Astrocyte of the spinal cord (primary cell): ENCODE measurements around the gene TLL2.

Experiments
- DNase-seq: peaks from one replicate; pipeline ENCODE4 v3.0.0; 2011; ENCODE audit warnings: low read depth, low spot score
- H3K4me3 ChIP-seq: 2 replicates; pipeline ENCODE4 v1.5.1; 2011; ENCODE audit warnings: low read depth, mild to moderate bottlenecking, low read length, moderate library complexity
- in situ Hi-C: cut with HindIII; loops from 2 replicates; pipeline ENCODE4 v1.10.0; 2017; ENCODE audit warnings: low sequenced_read_pairs
- TF ChIP-seq, protein P1 (sequence below): IDR thresholded peaks from 2 replicates; pipeline ENCODE4 v1.5.1; 2012; ENCODE audit warnings: low read depth, mild to moderate bottlenecking, low read length, inconsistent platforms

The TLL2 gene

DNA sequence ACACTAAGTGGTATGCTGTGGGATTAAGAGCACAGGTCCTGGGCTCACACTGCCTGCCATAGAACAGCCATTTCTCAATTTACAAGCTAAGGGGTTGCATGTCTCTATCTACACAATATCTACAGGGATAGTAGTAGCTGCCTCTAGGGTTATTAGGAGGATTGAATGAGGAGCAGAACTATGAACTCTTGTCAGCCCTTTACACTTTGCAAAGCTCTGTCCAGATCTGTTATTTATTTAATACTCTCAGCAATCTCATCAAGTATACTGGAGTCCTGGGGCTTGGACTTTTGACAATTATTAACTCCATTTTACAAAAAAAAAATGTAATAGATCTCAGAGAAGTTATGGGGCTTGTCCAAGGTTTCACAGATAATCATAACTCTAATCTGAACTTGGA lies 161.7 kb downstream of the TLL2 start:
- no peak overlapping the region for H3K4me3 ChIP-seq
- TF ChIP-seq, protein P1, sequence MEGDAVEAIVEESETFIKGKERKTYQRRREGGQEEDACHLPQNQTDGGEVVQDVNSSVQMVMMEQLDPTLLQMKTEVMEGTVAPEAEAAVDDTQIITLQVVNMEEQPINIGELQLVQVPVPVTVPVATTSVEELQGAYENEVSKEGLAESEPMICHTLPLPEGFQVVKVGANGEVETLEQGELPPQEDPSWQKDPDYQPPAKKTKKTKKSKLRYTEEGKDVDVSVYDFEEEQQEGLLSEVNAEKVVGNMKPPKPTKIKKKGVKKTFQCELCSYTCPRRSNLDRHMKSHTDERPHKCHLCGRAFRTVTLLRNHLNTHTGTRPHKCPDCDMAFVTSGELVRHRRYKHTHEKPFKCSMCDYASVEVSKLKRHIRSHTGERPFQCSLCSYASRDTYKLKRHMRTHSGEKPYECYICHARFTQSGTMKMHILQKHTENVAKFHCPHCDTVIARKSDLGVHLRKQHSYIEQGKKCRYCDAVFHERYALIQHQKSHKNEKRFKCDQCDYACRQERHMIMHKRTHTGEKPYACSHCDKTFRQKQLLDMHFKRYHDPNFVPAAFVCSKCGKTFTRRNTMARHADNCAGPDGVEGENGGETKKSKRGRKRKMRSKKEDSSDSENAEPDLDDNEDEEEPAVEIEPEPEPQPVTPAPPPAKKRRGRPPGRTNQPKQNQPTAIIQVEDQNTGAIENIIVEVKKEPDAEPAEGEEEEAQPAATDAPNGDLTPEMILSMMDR = no peak
- in situ Hi-C loops = no loop called here
- DNase-seq = no peak

DNA sequence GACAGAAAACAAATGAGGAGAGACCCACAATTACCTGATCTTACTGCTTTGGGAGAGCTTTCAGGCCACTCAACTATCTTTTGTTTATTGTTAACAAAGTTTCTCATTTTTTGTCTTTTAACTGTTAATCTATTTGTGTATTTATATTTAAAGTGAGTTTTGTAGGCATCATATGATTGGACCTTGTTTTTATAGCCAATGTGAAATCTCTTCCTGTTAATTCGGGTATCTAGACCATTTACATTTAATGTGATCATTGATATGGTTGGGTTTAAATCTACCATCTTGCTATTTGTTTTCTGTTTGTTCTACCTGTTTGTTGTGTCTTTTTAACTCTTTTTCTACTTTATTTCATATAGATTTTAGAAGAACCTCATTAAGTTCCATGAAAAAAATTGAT lies 167.4 kb downstream of the TLL2 start:
- DNase-seq = no peak
- TF ChIP-seq, protein P1 = no peak
- no peak overlapping the region for H3K4me3 ChIP-seq
- in situ Hi-C loops = no loop called here

DNA sequence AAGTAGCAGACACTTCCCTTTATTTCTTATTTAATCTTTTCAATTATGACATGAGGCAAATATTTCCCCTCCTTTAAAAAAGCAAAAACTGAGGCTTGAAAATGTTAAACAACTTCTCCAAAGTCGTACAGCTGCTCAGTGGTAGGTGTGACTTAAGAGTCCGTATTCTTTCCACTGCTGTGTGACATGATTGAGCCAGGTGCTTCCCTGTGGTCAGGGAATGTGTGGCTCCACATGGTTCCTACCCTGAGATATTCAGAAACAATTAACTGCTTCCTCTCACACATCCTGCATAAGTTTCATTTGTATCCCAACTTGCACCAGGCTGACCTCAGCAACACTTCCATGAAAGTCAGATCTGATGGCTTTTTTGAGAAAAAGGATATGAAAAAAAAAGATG lies 168.5 kb downstream of the TLL2 start:
- in situ Hi-C loops = no loop called here
- DNase-seq = no peak
- no peak overlapping the region for H3K4me3 ChIP-seq
- TF ChIP-seq, protein P1 = no peak

DNA sequence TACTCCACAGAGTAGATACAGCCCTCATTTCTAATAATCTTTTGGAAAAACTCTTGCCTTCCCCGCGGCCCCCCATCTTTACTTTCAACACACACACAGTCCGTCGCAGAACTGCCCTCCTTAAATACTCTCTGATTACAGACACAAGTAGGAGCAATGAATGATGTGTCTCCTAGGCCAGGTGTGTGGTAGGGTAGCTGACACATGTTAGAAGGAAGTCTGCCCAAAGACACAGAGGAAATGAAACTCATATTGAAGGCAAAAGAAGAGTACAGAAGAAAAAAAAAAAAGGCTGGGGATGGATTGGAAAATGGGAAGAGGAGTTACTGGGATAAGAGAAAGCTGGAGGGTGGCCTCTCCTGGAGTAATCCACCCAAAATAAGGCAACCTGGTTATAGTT lies 169.5 kb downstream of the TLL2 start:
- TF ChIP-seq, protein P1 = no peak
- H3K4me3 ChIP-seq = no peak overlapping the region
- DNase-seq = no peak
- in situ Hi-C loops = no loop called here

DNA sequence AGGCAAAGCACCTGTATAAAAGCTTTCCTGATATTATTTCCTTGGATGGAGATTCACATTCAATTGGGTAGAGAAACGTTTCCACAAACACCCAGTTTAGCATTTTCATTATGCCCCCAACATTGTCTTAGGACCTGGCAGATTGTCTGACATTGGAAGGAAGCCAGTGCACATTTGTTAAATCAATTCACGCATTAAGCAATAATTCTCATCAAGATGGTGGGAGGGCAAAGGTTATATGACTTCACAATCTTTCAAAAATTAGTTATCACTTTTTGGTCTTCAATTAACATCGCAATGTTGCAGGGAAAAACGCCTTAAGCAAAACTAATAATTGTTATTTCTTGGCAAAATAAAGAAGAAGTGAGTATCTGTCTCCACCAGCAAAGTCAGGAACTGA lies 171.3 kb downstream of the TLL2 start:
- no peak for DNase-seq
- in situ Hi-C loops = no loop called here
- TF ChIP-seq, protein P1 = no peak
- H3K4me3 ChIP-seq = no peak overlapping the region

DNA sequence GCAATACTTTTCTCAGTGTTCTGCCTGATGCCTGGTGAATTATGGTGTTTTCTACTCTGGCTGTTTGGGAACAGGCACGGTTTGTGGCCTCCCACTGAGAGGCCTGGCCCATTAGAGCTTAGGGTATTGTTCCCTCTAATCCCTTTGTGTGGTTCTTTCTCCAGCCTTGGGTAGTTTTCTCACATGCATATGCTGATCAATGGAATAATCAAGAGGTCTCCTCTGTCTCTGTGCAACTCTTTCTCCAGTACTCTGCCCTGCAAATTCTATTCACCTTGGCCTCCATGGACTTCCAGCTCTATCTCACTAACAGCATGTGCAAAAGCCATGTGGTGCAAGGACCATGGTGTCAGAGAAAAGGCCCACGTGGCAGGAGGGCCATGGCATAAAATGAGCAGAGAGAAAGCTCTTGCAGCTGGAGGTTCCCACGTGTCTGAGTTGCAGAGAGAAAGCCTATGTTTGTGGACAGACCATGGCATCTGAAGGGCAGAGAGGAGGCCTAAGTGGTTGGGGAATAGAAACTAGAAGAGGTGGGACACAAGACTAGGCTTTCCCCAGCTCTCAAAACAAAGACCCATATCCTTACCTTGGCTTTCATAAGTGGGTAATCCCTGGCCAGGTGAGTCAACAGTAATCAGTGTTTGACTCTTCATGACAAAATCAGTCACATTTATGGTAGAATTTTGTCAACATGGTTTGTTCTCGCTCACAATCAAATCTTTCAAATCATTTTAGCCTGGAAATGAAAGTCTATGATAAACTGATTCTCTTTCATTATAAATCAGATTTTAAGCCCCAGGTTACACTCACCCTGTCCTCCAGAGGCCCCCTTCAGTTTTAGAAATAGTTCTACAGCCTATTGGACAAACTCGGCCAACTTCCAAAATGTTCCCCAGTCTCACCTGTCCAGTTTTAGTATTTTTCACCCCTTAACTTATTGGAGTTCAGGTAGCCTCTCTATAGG lies 172.2 kb downstream of the TLL2 start:
- TF ChIP-seq, protein P1 = no peak
- no peak overlapping the region for H3K4me3 ChIP-seq
- DNase-seq = no peak
- in situ Hi-C loops = no loop called here
